Measurements from ENCODE around the gene RPS21. TPM values are rescaled to one million over a fixed set of nuclear protein-coding genes. Genes with fewer than 3 reads are reported as not detected.

Gene RPS21
- polyA plus RNA-seq, 1 of the 3 experiments (the other 2 are of a cell fraction) = 16,625 TPM

DNA sequence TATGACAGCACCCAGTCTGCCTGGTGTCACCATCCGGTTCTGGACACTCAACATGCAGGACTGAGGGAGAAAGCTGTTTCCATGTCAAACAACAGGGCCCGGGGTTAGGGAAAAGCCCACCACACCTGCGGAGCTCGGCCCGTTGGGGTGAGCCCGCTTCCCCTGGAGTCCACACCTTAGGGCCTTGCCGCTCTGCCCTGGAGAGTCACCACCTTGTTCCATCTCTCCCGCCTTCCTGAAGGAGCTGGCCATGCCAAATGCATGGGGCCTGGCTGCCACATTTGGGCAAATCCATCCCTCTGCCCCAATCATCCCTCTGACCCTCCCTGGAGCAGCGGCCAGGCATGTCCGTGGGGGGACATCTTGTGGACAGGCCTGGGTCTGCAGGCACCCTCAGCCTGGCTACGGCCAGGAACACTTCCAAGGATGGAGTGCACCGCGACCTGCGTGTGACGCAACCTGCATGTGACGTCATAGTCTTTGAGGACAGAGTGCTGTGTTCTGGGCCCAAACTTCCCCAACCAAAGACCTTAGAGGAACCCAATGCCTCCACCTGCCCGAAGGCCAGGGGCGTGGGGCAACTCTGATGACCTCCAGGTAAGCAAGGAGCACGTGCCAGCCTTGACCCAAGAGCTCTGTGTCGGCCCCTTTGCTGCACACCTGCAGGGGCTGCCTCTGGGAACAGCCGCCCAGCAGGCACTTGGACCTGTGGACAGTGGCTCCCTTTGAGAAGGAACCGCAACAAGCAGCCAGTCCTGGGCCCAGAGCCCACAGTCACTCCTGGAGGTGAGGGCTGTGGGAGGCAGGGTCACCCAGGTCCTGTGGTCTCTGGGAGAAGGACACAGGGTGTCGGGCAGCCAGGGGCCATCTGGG, 18.4 kb downstream of the RPS21 start:
- Histone ChIP-seq H3K9ac (peak overlapping the region; percentile 70; the same call in 1 of the 2 replicates), H3K36me3 (replicated peaks in 1 of 2; ENCODE audit: control insufficient read depth in 1 of 2, insufficient read depth in 2 of 2, low read length in 1 of 2) (no peaks in the 10 kb centered on the region), H4K20me1 (ENCODE audit: insufficient read depth) (peaks cover 5% of the 10 kb centered on the region; the same call in 1 of the 2 replicates), H3K4me3 (ENCODE audit: low read depth in 2 of 2, low read length in 1 of 2) (no peak overlapping the region; a peak in 1 of 4 replicates), H3K27ac (ENCODE audit: low read depth in 2 of 2, low read length in 1 of 2) (no peak overlapping the region), H3K4me2 (peak overlapping the region; percentile 90), H3K27me3 (ENCODE audit: insufficient read depth) (no peaks in the 10 kb centered on the region), H3K9me3 (no peaks in the 10 kb centered on the region), H3K9me2 (no peaks in the 10 kb centered on the region), H3K4me1 (ENCODE audit: control insufficient read depth in 1 of 2, insufficient read depth in 2 of 2, low read depth in 1 of 2, low read length in 1 of 2) (peaks cover 0 to 56% of the 10 kb centered on the region in 2 experiments; a peak in 1 of 4 replicates), H2AFZ (ENCODE audit: low read depth) (no peak overlapping the region), H3F3A (replicated peaks; ENCODE audit: insufficient read depth) (no peaks in the 10 kb centered on the region), H3K79me2 (ENCODE audit: insufficient read depth) (peaks cover 10% of the 10 kb centered on the region; the same call in 1 of the 2 replicates)
- ChIA-PET POLR2A (interaction anchor here (1.0 kb wide), 1 partner anchor 19 kb away, joined by 3 read pairs; the partner anchor contains the start of gene RPS21), CTCF (interaction anchor here (0.6 to 2.2 kb wide), 16 partner anchors 9 to 350 kb away, joined by 3 to 13 read pairs (median 4); partner anchors contain the start of genes ADRM1 and LAMA5)
- WGBS (ENCODE audit: low lambda C conversion rate) = 79% methylated on average over 16 of the region's 23 CpGs
- DNase-seq = peak; percentile 87
- peak; percentile 51 for TF ChIP-seq CTCF (IDR thresholded peaks at IDR 0.05)
- no peak for TF ChIP-seq FOXJ3 (CRISPR knock-in tag; IDR thresholded peaks at IDR 0.05)
- peak; percentile 74 for TF ChIP-seq RAD21 (IDR thresholded peaks at IDR 0.05; ENCODE audit: low read length)
- TF ChIP-seq POLR2AphosphoS5 (IDR thresholded peaks at IDR 0.05; ENCODE audit: low read depth, low read length) = no peak
- TF ChIP-seq SMC3 (IDR thresholded peaks at IDR 0.05; ENCODE audit: low read depth, low read length) = peak; percentile 46
- no peak for TF ChIP-seq PBX3 (IDR thresholded peaks at IDR 0.05)
- no peak for TF ChIP-seq NRF1 (IDR thresholded peaks at IDR 0.05; ENCODE audit: low read depth, low read length)
- TF ChIP-seq YY1 (IDR thresholded peaks at IDR 0.05; ENCODE audit: low read depth) = no peak
- TF ChIP-seq EP300 (IDR thresholded peaks at IDR 0.05; ENCODE audit: borderline replicate concordance in 1 of 2, low read depth in 1 of 2, low read length in 1 of 2) = no peak
- TF ChIP-seq IRF3 (IDR thresholded peaks at IDR 0.05; ENCODE audit: low read depth, low read length) = no peak
- TF ChIP-seq TAF1 (IDR thresholded peaks at IDR 0.05; ENCODE audit: borderline replicate concordance, low read depth, low read length) = no peak
- no peak for TF ChIP-seq ELF1 (IDR thresholded peaks at IDR 0.05)
